HepG2 (cell line): ENCODE data around the gene ENTPD1. TPM values are rescaled to one million over a fixed set of nuclear protein-coding genes. Genes with fewer than 3 reads are reported as not detected.

Source experiments
- ATAC-seq: fragments of 200-7000 bp; cut with Tn5 transposase; 3 replicates; pipeline ENCODE4 v1.9.1; 2020; ENCODE audit warnings: mild to moderate bottlenecking, moderate library complexity
- BruUV-seq: library from RNA; stranded (reverse); fragments of 400-500 nt; replicated peaks from 2 replicates; lab custom pipeline; 2021; lab: Mats Ljungman, UMichigan
- CTCF ChIA-PET: fragments of 300-600 bp; formaldehyde crosslinking; extraction: SDS; loops from one replicate; lab custom pipeline; 2021; ENCODE audit warnings: low total read pairs, inconsistent platforms, low intra/inter-chr PET ratio; lab: Yijun Ruan, JAX
- POLR2A ChIA-PET: fragments of 350-600 bp; sonication (Branson Sonifier 250); formaldehyde crosslinking; loops from one replicate; lab custom pipeline; 2020; ENCODE audit warnings: antibody characterized with exemption, inconsistent platforms; lab: Yijun Ruan, JAX
- DNase-seq: peaks from one replicate; pipeline ENCODE4 v3.0.0-alpha.2; 2015; ENCODE audit warnings: low spot score
- FAIRE-seq: peaks from 3 replicates; lab custom pipeline; 2011; peaks lifted over from hg19 to GRCh38; lab: Jason Lieb, UNC
- H2AFZ ChIP-seq: one replicate; pipeline ENCODE4 v1.6.1; 2011; ENCODE audit warnings: low read length, inconsistent platforms
- H3K27ac ChIP-seq: fragments of 300-600 bp; 3 replicates; pipeline ENCODE4 v1.8.0; 2011; ENCODE audit warnings: mixed run types, mild to moderate bottlenecking, mixed read lengths, low read length, inconsistent platforms; ENCODE audit not compliant: insufficient read depth; ENCODE audit errors: extremely low read length
- H3K27me3 ChIP-seq, 2 experiments: fragments of 200-600 bp in 1 of 2; 2 replicates in 1 of 2; 3 replicates in 1 of 2; pipeline versions ENCODE4 v1.6.0 to v1.8.0; 2011; ENCODE audit warnings: low read length in 2 of 2, mild to moderate bottlenecking in 2 of 2, moderate library complexity in 2 of 2, inconsistent platforms in 1 of 2; ENCODE audit not compliant: insufficient read depth in 2 of 2, control insufficient read depth in 1 of 2
- H3K36me3 ChIP-seq, 2 experiments: fragments of 200-600 bp in 1 of 2; replicated peaks in 1 of 2; 2 replicates in 1 of 2; 3 replicates in 1 of 2; pipeline versions ENCODE4 v1.5.1 to v1.8.0; 2011; ENCODE audit warnings: low read length in 2 of 2, inconsistent platforms in 1 of 2; ENCODE audit not compliant: insufficient read depth in 2 of 2, control insufficient read depth in 1 of 2
- H3K4me1 ChIP-seq: 2 replicates; pipeline ENCODE4 v1.5.1; 2012; ENCODE audit warnings: low read length, inconsistent platforms; ENCODE audit not compliant: insufficient read depth
- H3K4me2 ChIP-seq: 2 replicates; pipeline ENCODE4 v1.6.0; 2011; ENCODE audit warnings: low read depth, low read length, inconsistent platforms
- H3K4me3 ChIP-seq, 3 experiments: fragments of 200-600 bp in 1 of 3; sonication (generic), shearing (Covaris generic) in 1 of 3; replicated peaks in 1 of 3; 2 replicates each; pipeline ENCODE4 v1.5.1; 2011 to 2016; ENCODE audit warnings: low read length in 3 of 3, inconsistent platforms in 2 of 3, low read depth in 2 of 3, mild to moderate bottlenecking in 2 of 3, control low read depth in 1 of 3, mixed read lengths in 1 of 3; ENCODE audit not compliant: insufficient read depth in 1 of 3
- H3K79me2 ChIP-seq: one replicate; pipeline ENCODE4 v1.6.1; 2011; ENCODE audit warnings: low read length, inconsistent platforms; ENCODE audit not compliant: insufficient read depth
- H3K9ac ChIP-seq: 2 replicates; pipeline ENCODE4 v1.6.0; 2011; ENCODE audit warnings: mild to moderate bottlenecking, low read depth, low read length, inconsistent platforms; ENCODE audit not compliant: insufficient read depth
- H3K9me3 ChIP-seq: 2 replicates; pipeline ENCODE4 v1.5.1; 2012; ENCODE audit warnings: mild to moderate bottlenecking, low read length
- H4K20me1 ChIP-seq: 2 replicates; pipeline ENCODE4 v1.6.0; 2011; ENCODE audit warnings: inconsistent platforms, mild to moderate bottlenecking, low read length, moderate library complexity; ENCODE audit not compliant: insufficient read depth
- ERF ChIP-seq: IDR thresholded peaks from 2 replicates; pipeline ENCODE4 v1.6.1; 2018; ENCODE audit warnings: missing biosample characterization, missing genetic modification reagents
- MAFG ChIP-seq: sonication (generic); formaldehyde crosslinking; IDR thresholded peaks from 2 replicates; pipeline ENCODE4 v1.5.1; 2020; ENCODE audit warnings: mild to moderate bottlenecking, missing genetic modification reagents
- MATR3 ChIP-seq: sonication (generic); formaldehyde crosslinking; IDR thresholded peaks from 2 replicates; pipeline ENCODE4 v1.4.0; 2020; ENCODE audit warnings: missing genetic modification reagents
- NFE2L2 ChIP-seq: fragments of 150-350 bp; IDR thresholded peaks from 2 replicates; pipeline ENCODE4 v1.6.1; 2014; ENCODE audit warnings: low read length
- REPIN1 ChIP-seq: sonication (generic); formaldehyde crosslinking; IDR thresholded peaks from 2 replicates; pipeline ENCODE4 v1.8.0; 2022; ENCODE audit warnings: missing genetic modification reagents, low read depth, mild to moderate bottlenecking, borderline replicate concordance
- TEAD2 ChIP-seq: sonication (generic); formaldehyde crosslinking; IDR thresholded peaks from 2 replicates; pipeline ENCODE4 v1.9.0; 2021; ENCODE audit warnings: missing genetic modification reagents
- ZMAT5 ChIP-seq: sonication (generic); formaldehyde crosslinking; IDR thresholded peaks from 2 replicates; pipeline ENCODE4 v1.5.0; 2020; ENCODE audit warnings: mild to moderate bottlenecking, low read depth, missing genetic modification reagents, borderline replicate concordance
- ZNF124 ChIP-seq: sonication (generic); formaldehyde crosslinking; IDR thresholded peaks from 2 replicates; pipeline ENCODE4 v1.4.0; 2020; ENCODE audit warnings: missing genetic modification reagents
- ZNF3 ChIP-seq: IDR thresholded peaks from 2 replicates; pipeline ENCODE4 v1.7.0; 2017; ENCODE audit warnings: inconsistent platforms
- ZNF326 ChIP-seq: sonication (generic); formaldehyde crosslinking; IDR thresholded peaks from 2 replicates; pipeline ENCODE4 v1.4.0; 2020; ENCODE audit warnings: missing genetic modification reagents, borderline replicate concordance
- ZNF644 ChIP-seq: IDR thresholded peaks from 2 replicates; pipeline ENCODE4 v1.6.1; 2016; ENCODE audit warnings: low read depth
- ZNF792 ChIP-seq: IDR thresholded peaks from 2 replicates; pipeline ENCODE4 v1.6.1; 2016
- ZNF816 ChIP-seq: sonication (generic); formaldehyde crosslinking; IDR thresholded peaks from 2 replicates; pipeline ENCODE4 v1.8.0; 2022; ENCODE audit warnings: missing genetic modification reagents, mild to moderate bottlenecking, borderline replicate concordance
- WGBS: methylation state at CpG from one replicate; pipeline ENCODE4 v1.1.6; 2017; ENCODE audit warnings: low lambda C conversion rate; 5-methylcytosine and 5-hydroxymethylcytosine counted together
- in situ Hi-C: cut with HindIII; loops from 2 replicates; pipeline ENCODE4 v1.10.0; 2017; ENCODE audit warnings: low pct_unique_long_range_greater_than_20kb; ENCODE audit not compliant: extremely low pct_ligation_motif_present
- intact Hi-C: fragments of 100-400 bp; cut with micrococcal nuclease; formaldehyde crosslinking; loops from one replicate; pipeline ENCODE4 v1.10.0; 2022; ENCODE audit not compliant: unreplicated experiment
- polyA plus RNA-seq, 8 experiments: library from polyadenylated mRNA; depleted of rRNA in 3 of 8; stranded (reverse) in 7 of 8; unstranded in 1 of 8; fragments of >200 nt; fragmentation: Illumina TruSeq in 4 of 8; extraction: Trizol in 4 of 8; gene quantifications; 2 replicates each; pipeline versions ENCODE4 v1.2.1 to v1.2.3, GENCODE V29; 2011 to 2016; ENCODE audit warnings: low read depth in 4 of 8, missing spikeins in 1 of 8, mixed read lengths in 1 of 8; ENCODE audit not compliant: insufficient read depth in 1 of 8
- total RNA-seq, 5 experiments: library from RNA; depleted of rRNA; stranded (reverse); fragments of >200 nt; fragmentation: Illumina TruSeq; extraction: Trizol; gene quantifications; 2 replicates each; pipeline ENCODE4 v1.2.3, GENCODE V29; 2016; ENCODE audit warnings: low read depth in 1 of 5

Gene ENTPD1
- total and polyA plus RNA-seq, 2 of the 13 experiments (the other 11 are each of a cell fraction or from before 2014, with no cell fraction given), result 0.07 TPM

DNA sequence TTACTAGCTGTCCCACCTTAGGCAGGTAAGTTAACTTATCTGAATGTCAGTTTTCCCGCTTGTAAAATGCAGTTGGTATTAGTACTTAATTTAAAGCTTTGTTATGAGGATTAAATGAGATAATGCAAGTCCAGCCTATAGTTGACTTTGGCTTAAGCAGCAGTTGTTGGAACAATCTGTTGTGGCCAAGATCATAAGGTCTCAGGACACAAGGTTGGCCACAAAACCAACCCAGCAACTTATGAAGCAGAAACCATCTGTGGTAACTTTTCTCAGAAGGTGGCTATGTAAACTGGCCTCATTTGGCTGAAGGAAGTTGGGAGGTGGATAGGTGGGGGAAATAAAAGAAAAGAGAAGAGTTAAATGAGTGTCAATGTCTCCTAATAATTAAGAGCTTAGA is 29.4 kb downstream of the ENTPD1 start:
- 0% methylated on average over 1 of the region's 1 CpG for WGBS
- no peak overlapping the region for H3K4me3 ChIP-seq
- H2AFZ ChIP-seq, result no peak overlapping the region
- no TSS peak for BruUV-seq
- peaks cover 0 to 8% of the 10 kb centered on the region in 2 experiments; a peak in 4 of 5 replicates for H3K27me3 ChIP-seq
- intact Hi-C loops (no loop called here), in situ Hi-C loops (no loop called here)
- H3K79me2 ChIP-seq, result no peaks in the 10 kb centered on the region
- no peaks in the 10 kb centered on the region for H3K4me1 ChIP-seq
- no peaks in the 10 kb centered on the region for H4K20me1 ChIP-seq
- H3K27ac ChIP-seq, result no peak overlapping the region
- no peak overlapping the region for H3K9ac ChIP-seq
- POLR2A ChIA-PET, result no interaction called here
- no peaks in the 10 kb centered on the region for H3K36me3 ChIP-seq
- CTCF ChIA-PET, result no interaction called here
- no peak overlapping the region for H3K4me2 ChIP-seq
- no peaks in the 10 kb centered on the region for H3K9me3 ChIP-seq
- FAIRE-seq (no peak), ATAC-seq (no peak), DNase-seq (no peak)
- TF ChIP-seq NFE2L2, result no peak
- TF ChIP-seq MATR3, result no peak
- no peak for TF ChIP-seq ZNF124 (CRISPR knock-in tag)
- no peak for TF ChIP-seq ZNF644 (CRISPR knock-in tag)
- TF ChIP-seq ZMAT5, result no peak
- TF ChIP-seq ZNF326 (CRISPR knock-in tag), result no peak
- no peak for TF ChIP-seq MAFG (CRISPR knock-in tag)
- no peak for TF ChIP-seq ZNF816
- no peak for TF ChIP-seq TEAD2 (CRISPR knock-in tag)
- no peak for TF ChIP-seq ZNF792 (CRISPR knock-in tag)
- no peak for TF ChIP-seq ERF
- TF ChIP-seq REPIN1, result no peak
- TF ChIP-seq ZNF3 (CRISPR knock-in tag), result no peak
